Hepatocyte (in vitro differentiated cells): ENCODE data around the gene NELL2. TPM values are rescaled to one million over a fixed set of nuclear protein-coding genes. Genes with fewer than 3 reads are reported as not detected.

Experiments used
- DNase-seq: peaks from one replicate; pipeline ENCODE4 v3.0.0-alpha.2; 2016; ENCODE audit warnings: low spot score
- H2AFZ ChIP-seq: fragments of 200-600 bp; sonication (generic); 2 replicates; pipeline ENCODE4 v1.6.0; 2016; ENCODE audit warnings: antibody characterized with exemption, mild to moderate bottlenecking
- H3K27ac ChIP-seq: fragments of 200-600 bp; sonication (generic); 2 replicates; pipeline ENCODE4 v1.5.1; 2016; ENCODE audit warnings: mild to moderate bottlenecking
- H3K27me3 ChIP-seq: fragments of 200-600 bp; sonication (generic); 2 replicates; pipeline ENCODE4 v1.6.1; 2016
- H3K36me3 ChIP-seq: fragments of 200-600 bp; sonication (generic); replicated peaks from 2 replicates; pipeline ENCODE4 v1.5.1; 2016; ENCODE audit warnings: low read depth; ENCODE audit not compliant: insufficient read depth
- H3K4me1 ChIP-seq: fragments of 200-600 bp; sonication (generic); 2 replicates; pipeline ENCODE4 v1.5.1; 2016; ENCODE audit warnings: mild to moderate bottlenecking, moderate library complexity; ENCODE audit not compliant: insufficient read depth
- H3K4me2 ChIP-seq: fragments of 200-600 bp; sonication (generic); 2 replicates; pipeline ENCODE4 v1.6.0; 2016
- H3K4me3 ChIP-seq: fragments of 200-600 bp; sonication (generic); 2 replicates; pipeline ENCODE4 v1.5.1; 2016; ENCODE audit warnings: mild to moderate bottlenecking
- H3K79me2 ChIP-seq: fragments of 200-600 bp; sonication (generic); 2 replicates; pipeline ENCODE4 v1.6.0; 2017; ENCODE audit warnings: mild to moderate bottlenecking
- H3K9me2 ChIP-seq: fragments of 200-600 bp; sonication (generic); replicated peaks from 2 replicates; pipeline ENCODE4 v1.6.0; 2017; ENCODE audit warnings: mild to moderate bottlenecking; ENCODE audit not compliant: insufficient read depth
- H3K9me3 ChIP-seq: fragments of 200-600 bp; sonication (generic); 2 replicates; pipeline ENCODE4 v1.5.1; 2016; ENCODE audit warnings: low read depth, mild to moderate bottlenecking
- H4K20me1 ChIP-seq: fragments of 200-600 bp; sonication (generic); 2 replicates; pipeline ENCODE4 v1.6.0; 2016; ENCODE audit warnings: mild to moderate bottlenecking; ENCODE audit not compliant: insufficient read depth, poor library complexity, severe bottlenecking
- EZH2 ChIP-seq: fragments of 200-600 bp; sonication (generic); IDR thresholded peaks from 2 replicates; pipeline ENCODE4 v1.6.1; 2016; ENCODE audit warnings: antibody characterized with exemption, mild to moderate bottlenecking, borderline replicate concordance
- EZH2phosphoT487 ChIP-seq: fragments of 200-600 bp; sonication (generic); IDR thresholded peaks from one replicate; pipeline ENCODE4 v1.6.1; 2018; ENCODE audit warnings: antibody characterized with exemption, mild to moderate bottlenecking, low read depth, moderate library complexity; ENCODE audit not compliant: unreplicated experiment, severe bottlenecking
- WGBS: methylation state at CpG from one replicate; pipeline ENCODE4 v1.1.6; 2016; ENCODE audit warnings: low lambda C conversion rate; ENCODE audit errors: missing lambda C conversion rate; 5-methylcytosine and 5-hydroxymethylcytosine counted together
- polyA plus RNA-seq: library from polyadenylated mRNA; unstranded; fragments of >200 nt; fragmentation: Nextera tagmentation; extraction: Ambion mirVana; gene quantifications from 2 replicates; pipeline ENCODE4 v1.2.1, GENCODE V29; 2016
- total RNA-seq: library from RNA; depleted of rRNA; stranded (reverse); fragments of >200 nt; gene quantifications from 2 replicates; pipeline ENCODE4 v1.2.3, GENCODE V29; 2014
- TF ChIP-seq, protein P1 (sequence below): fragments of 200-600 bp; sonication (generic); IDR thresholded peaks from 2 replicates; pipeline ENCODE4 v1.5.1; 2016; ENCODE audit warnings: antibody characterized with exemption, mild to moderate bottlenecking; ENCODE audit not compliant: poor library complexity

NELL2 gene
- total and polyA plus RNA-seq, 2 experiments from 2014 or later, result 7.4 to 31.3 TPM

DNA sequence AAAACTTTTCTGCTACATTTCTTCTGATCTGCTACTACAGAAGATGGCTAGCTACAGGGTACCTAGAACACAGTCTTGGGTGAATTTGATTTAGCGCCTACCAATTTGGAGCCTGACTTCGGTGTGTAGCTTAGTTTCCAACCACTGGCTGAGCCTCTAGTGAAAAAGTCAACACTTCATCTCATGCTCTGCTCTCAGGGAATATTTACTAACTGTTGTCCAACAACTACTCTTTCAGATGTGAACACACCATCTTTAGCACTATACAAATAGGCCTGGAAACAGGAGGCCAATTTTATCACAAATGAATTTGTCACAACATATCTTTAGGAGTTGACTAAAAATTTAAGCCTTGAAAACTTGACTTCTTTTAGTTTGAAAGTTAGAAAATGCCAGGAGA is 167.9 kb downstream of the NELL2 start:
- Histone ChIP-seq H3K4me2 (no peak overlapping the region), H4K20me1 (no peaks in the 10 kb centered on the region), H3K9me3 (no peaks in the 10 kb centered on the region), H3K4me3 (no peak overlapping the region), H3K27ac (no peak overlapping the region), H3K79me2 (no peaks in the 10 kb centered on the region), H3K27me3 (no peaks in the 10 kb centered on the region), H3K36me3 (no peaks in the 10 kb centered on the region), H3K4me1 (no peaks in the 10 kb centered on the region), H2AFZ (no peak overlapping the region), H3K9me2 (no peaks in the 10 kb centered on the region)
- TF ChIP-seq EZH2, result no peak
- no peak for TF ChIP-seq EZH2phosphoT487
- TF ChIP-seq, protein P1, sequence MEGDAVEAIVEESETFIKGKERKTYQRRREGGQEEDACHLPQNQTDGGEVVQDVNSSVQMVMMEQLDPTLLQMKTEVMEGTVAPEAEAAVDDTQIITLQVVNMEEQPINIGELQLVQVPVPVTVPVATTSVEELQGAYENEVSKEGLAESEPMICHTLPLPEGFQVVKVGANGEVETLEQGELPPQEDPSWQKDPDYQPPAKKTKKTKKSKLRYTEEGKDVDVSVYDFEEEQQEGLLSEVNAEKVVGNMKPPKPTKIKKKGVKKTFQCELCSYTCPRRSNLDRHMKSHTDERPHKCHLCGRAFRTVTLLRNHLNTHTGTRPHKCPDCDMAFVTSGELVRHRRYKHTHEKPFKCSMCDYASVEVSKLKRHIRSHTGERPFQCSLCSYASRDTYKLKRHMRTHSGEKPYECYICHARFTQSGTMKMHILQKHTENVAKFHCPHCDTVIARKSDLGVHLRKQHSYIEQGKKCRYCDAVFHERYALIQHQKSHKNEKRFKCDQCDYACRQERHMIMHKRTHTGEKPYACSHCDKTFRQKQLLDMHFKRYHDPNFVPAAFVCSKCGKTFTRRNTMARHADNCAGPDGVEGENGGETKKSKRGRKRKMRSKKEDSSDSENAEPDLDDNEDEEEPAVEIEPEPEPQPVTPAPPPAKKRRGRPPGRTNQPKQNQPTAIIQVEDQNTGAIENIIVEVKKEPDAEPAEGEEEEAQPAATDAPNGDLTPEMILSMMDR, result no peak
- 93% methylated on average over 2 of the region's 2 CpGs for WGBS
- no peak for DNase-seq

DNA sequence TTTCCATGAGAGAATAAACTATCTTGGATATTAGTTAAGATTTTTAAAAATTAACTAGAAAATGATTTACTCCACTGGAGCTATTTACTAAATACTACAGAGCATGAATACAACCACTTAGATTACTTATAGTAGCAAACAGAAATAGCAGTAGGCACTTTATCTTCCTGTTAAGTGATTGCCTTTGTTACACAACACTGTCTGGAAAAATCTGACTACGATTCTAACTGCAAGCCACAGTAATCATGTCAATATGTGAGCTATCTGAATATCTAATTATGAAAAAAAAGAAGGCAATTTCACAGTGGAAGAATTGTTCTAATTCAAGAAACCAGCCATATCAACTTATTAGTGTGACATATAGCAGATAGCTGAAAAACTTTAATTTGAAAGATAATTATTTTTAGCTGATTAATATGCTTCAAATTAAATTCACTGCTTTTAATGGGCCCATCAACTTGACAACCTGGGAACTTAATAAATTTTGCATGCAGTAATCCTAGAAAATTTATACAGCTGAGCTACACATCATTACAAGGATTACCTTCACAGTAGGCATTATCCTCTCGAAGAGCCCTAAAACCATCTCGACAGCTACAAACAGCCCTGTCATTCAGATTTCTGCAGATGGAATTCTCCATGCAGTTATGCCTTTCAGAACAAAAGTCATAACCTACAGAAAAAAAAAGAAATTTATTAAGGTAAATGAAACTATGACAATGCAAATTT is 172.8 kb downstream of the NELL2 start:
- no peak overlapping the region for H3K27ac ChIP-seq
- no peak for TF ChIP-seq EZH2phosphoT487
- TF ChIP-seq, protein P1, result no peak
- TF ChIP-seq EZH2, result no peak
- no peaks in the 10 kb centered on the region for H3K79me2 ChIP-seq
- H3K36me3 ChIP-seq, result no peaks in the 10 kb centered on the region
- no peaks in the 10 kb centered on the region for H3K4me1 ChIP-seq
- no peak for DNase-seq
- no peaks in the 10 kb centered on the region for H4K20me1 ChIP-seq
- H3K9me3 ChIP-seq, result no peaks in the 10 kb centered on the region
- no peak overlapping the region for H3K4me3 ChIP-seq
- H2AFZ ChIP-seq, result no peak overlapping the region
- no peaks in the 10 kb centered on the region for H3K27me3 ChIP-seq
- no peaks in the 10 kb centered on the region for H3K9me2 ChIP-seq
- no peak overlapping the region for H3K4me2 ChIP-seq
- 80% methylated on average over 3 of the region's 3 CpGs for WGBS

DNA sequence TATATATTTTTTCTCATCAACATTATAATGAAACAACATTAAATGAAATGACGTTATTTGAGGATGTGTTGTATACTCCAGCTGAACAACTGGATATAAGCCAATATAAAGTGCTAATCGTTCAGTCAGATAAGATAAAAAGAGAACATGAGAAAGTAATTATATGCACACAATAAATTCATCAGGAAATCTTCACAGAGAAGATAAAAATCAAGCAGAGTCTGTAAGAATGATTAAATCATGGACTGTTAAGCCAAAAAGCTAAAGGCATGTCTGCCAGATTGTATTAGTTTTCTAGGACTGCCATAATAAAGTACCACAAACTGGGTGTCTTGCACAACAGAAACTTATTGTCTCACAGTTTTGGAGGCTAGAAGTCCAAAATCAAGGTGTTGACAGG is 178.6 kb downstream of the NELL2 start:
- H3K4me2 ChIP-seq, result no peak overlapping the region
- no peaks in the 10 kb centered on the region for H3K9me2 ChIP-seq
- H3K36me3 ChIP-seq, result no peaks in the 10 kb centered on the region
- WGBS, result 66% methylated on average over 2 of the region's 2 CpGs
- H3K27me3 ChIP-seq, result no peaks in the 10 kb centered on the region
- TF ChIP-seq EZH2phosphoT487, result no peak
- TF ChIP-seq, protein P1, result no peak
- no peak overlapping the region for H3K27ac ChIP-seq
- no peaks in the 10 kb centered on the region for H3K79me2 ChIP-seq
- H3K4me3 ChIP-seq, result no peak overlapping the region
- H4K20me1 ChIP-seq, result no peaks in the 10 kb centered on the region
- no peaks in the 10 kb centered on the region for H3K9me3 ChIP-seq
- no peaks in the 10 kb centered on the region for H3K4me1 ChIP-seq
- no peak for DNase-seq
- H2AFZ ChIP-seq, result no peak overlapping the region
